K562 (cell line): ENCODE results near the gene BSPRY. TPM values are rescaled to one million over a fixed set of nuclear protein-coding genes. Genes with fewer than 3 reads are reported as not detected.

ENCODE experiments used
- ASH1L ChIP-seq: fragments of 450-650 bp; IDR thresholded peaks from 2 replicates; pipeline ENCODE4 v1.6.1; 2018; ENCODE audit warnings: borderline replicate concordance, mild to moderate bottlenecking, low read depth; ENCODE audit not compliant: partially characterized antibody
- ATF7 ChIP-seq: fragments of 450-650 bp; IDR thresholded peaks from 2 replicates; pipeline ENCODE4 v1.7.1; 2014; ENCODE audit warnings: mild to moderate bottlenecking, moderate library complexity
- ELF4 ChIP-seq: fragments of 450-650 bp; formaldehyde crosslinking; IDR thresholded peaks from 2 replicates; pipeline ENCODE4 v1.4.0; 2022; ENCODE audit warnings: missing genetic modification characterization
- ETS1 ChIP-seq: conservative IDR thresholded peaks from 2 replicates; pipeline ENCODE4 v1.6.1; 2011; ENCODE audit warnings: low read depth, mild to moderate bottlenecking, low read length; ENCODE audit not compliant: control insufficient read depth
- ETS2 ChIP-seq: IDR thresholded peaks from 2 replicates; pipeline ENCODE4 v1.6.1; 2016; ENCODE audit warnings: borderline replicate concordance, missing genetic modification characterization, mild to moderate bottlenecking, moderate library complexity, missing compliant biosample characterization; ENCODE audit not compliant: poor library complexity, severe bottlenecking
- HDAC8 ChIP-seq: fragments of 450-650 bp; IDR thresholded peaks from 2 replicates; pipeline ENCODE4 v1.6.1; 2016; ENCODE audit warnings: mild to moderate bottlenecking, missing genetic modification characterization, moderate library complexity, missing compliant biosample characterization
- HEY1 ChIP-seq: fragments of 250-450 bp; sonication (Bioruptor Pico); IDR thresholded peaks from 2 replicates; pipeline ENCODE4 v1.5.0; 2020; ENCODE audit warnings: mild to moderate bottlenecking, moderate library complexity, borderline replicate concordance
- HNRNPL ChIP-seq: fragments of 200-400 bp; formaldehyde crosslinking; IDR thresholded peaks from 2 replicates; pipeline ENCODE4 v1.6.1; 2017; ENCODE audit warnings: low read depth, mild to moderate bottlenecking, low read length
- NCOA6 ChIP-seq: fragments of 450-650 bp; IDR thresholded peaks from 2 replicates; pipeline ENCODE4 v1.6.1; 2017; ENCODE audit warnings: mild to moderate bottlenecking
- SRF ChIP-seq, 2 experiments: fragments of 250-450, 450-650 bp in 1 of 2; sonication (Bioruptor Pico) in 1 of 2; sonication (generic) in 1 of 2; formaldehyde crosslinking; IDR thresholded peaks; 2 replicates each; pipeline versions ENCODE4 v1.5.0 to v1.5.1; 2020 to 2022; ENCODE audit warnings: mild to moderate bottlenecking in 1 of 2, missing genetic modification reagents in 1 of 2
- STAT5B ChIP-seq: fragments of 250-450 bp; sonication (Bioruptor Pico); IDR thresholded peaks from 2 replicates; pipeline ENCODE4 v1.8.0; 2021; ENCODE audit warnings: mild to moderate bottlenecking, inconsistent platforms
- TEAD1 ChIP-seq, 2 experiments: fragments of 450-650 bp in 1 of 2; sonication (generic) in 1 of 2; formaldehyde crosslinking; IDR thresholded peaks; 2 replicates each; pipeline versions ENCODE4 v1.4.0 to v1.8.0; 2020 to 2022; ENCODE audit warnings: mild to moderate bottlenecking in 2 of 2, missing genetic modification reagents in 1 of 2
- THRAP3 ChIP-seq: fragments of 450-650 bp; IDR thresholded peaks from 2 replicates; pipeline ENCODE4 v1.6.1; 2016; ENCODE audit warnings: mild to moderate bottlenecking, inconsistent platforms, borderline replicate concordance
- THRB ChIP-seq: fragments of 450-650 bp; formaldehyde crosslinking; conservative IDR thresholded peaks from 2 replicates; pipeline ENCODE4 v1.4.0; 2022; ENCODE audit warnings: mild to moderate bottlenecking, missing genetic modification characterization
- TRIM25 ChIP-seq: fragments of 450-650 bp; IDR thresholded peaks from 2 replicates; pipeline ENCODE4 v1.7.0; 2016; ENCODE audit warnings: borderline replicate concordance
- ZBTB17 ChIP-seq: fragments of 450-650 bp; formaldehyde crosslinking; IDR thresholded peaks from 2 replicates; pipeline ENCODE4 v1.4.0; 2020; ENCODE audit warnings: mild to moderate bottlenecking
- ZNF133 ChIP-seq: fragments of 250-450 bp; sonication (Bioruptor Pico); IDR thresholded peaks from 2 replicates; pipeline ENCODE4 v1.4.0; 2020; ENCODE audit warnings: mild to moderate bottlenecking
- ZNF224 ChIP-seq: sonication (generic); formaldehyde crosslinking; IDR thresholded peaks from 2 replicates; pipeline ENCODE4 v1.8.0; 2022; ENCODE audit warnings: mild to moderate bottlenecking, missing genetic modification reagents
- ZNF592 ChIP-seq: fragments of 450-650 bp; IDR thresholded peaks from 2 replicates; pipeline ENCODE4 v1.6.1; 2017; ENCODE audit warnings: antibody characterized with exemption, mild to moderate bottlenecking
- polyA plus RNA-seq, 8 experiments: library from polyadenylated mRNA; depleted of rRNA in 4 of 8; stranded (reverse) in 5 of 8; unstranded in 3 of 8; fragments of >200 nt; fragmentation: Nextera tagmentation in 2 of 8; fragmentation: Illumina TruSeq in 1 of 8; extraction: Ambion mirVana in 2 of 8; extraction: Trizol in 1 of 8; gene quantifications; 2 replicates each; pipeline versions ENCODE4 v1.2.1 to v1.2.3, GENCODE V29; 2011 to 2014; ENCODE audit warnings: inconsistent platforms in 1 of 8, missing spikeins in 1 of 8
- total RNA-seq, 7 experiments: library from RNA; depleted of rRNA in 6 of 7; stranded (reverse); fragments of >200 nt in 6 of 7; fragmentation: Illumina TruSeq in 2 of 7; extraction: Trizol in 2 of 7; gene quantifications; 2 replicates each; pipeline versions ENCODE4 v1.2.1 to v1.2.3, GENCODE V29; 2011 to 2021; ENCODE audit warnings: low replicate concordance in 1 of 7

BSPRY gene
- total and polyA plus RNA-seq, 9 of the 15 experiments (the other 6 are each of a cell fraction or from before 2014, with no cell fraction given) = 0.07 to 0.67 (median 0.18) TPM

GRCh38 chr9:113410207-113410864 is 61.0 kb downstream of the BSPRY start, which contains the start of the genes C9orf43 and POLE3 (continued):
- peak; percentile 30; the same call in 1 of the 2 replicates for TF ChIP-seq ZNF592
- TF ChIP-seq ELF4 (CRISPR knock-in tag) = peak; percentile 32; the same call in 1 of the 2 replicates
- no peak for TF ChIP-seq ZNF133 (CRISPR knock-in tag)
- peak; percentile 84 for TF ChIP-seq ATF7
- 0 out of 2 replicates have a peak, but pooled peaks have one; percentile 38 for TF ChIP-seq TRIM25
- TF ChIP-seq THRAP3 = no peak; the same call in 1 of the 2 replicates
- no peak for TF ChIP-seq NCOA6
- no peak for TF ChIP-seq SRF (CRISPR knock-in tag; IDR thresholded peaks at IDR 0.05)
- TF ChIP-seq HNRNPL = no peak
- no peak for TF ChIP-seq ETS2
- peak in 1 of 2 experiments; percentile 85; a peak in 2 of 4 replicates for TF ChIP-seq TEAD1 (CRISPR knock-in tag; IDR thresholded peaks at IDR 0.05)
- no peak for TF ChIP-seq THRB (CRISPR knock-in tag)
- TF ChIP-seq STAT5B (CRISPR knock-in tag) = no peak
- no peak for TF ChIP-seq ASH1L
- peak; percentile 40; the same call in 1 of the 2 replicates for TF ChIP-seq ETS1
- TF ChIP-seq ZBTB17 (CRISPR knock-in tag) = 0 out of 2 replicates have a peak, but pooled peaks have one; percentile 33
- no peak for TF ChIP-seq ZNF224 (CRISPR knock-in tag)
- TF ChIP-seq HEY1 (CRISPR knock-in tag) = no peak
- TF ChIP-seq HDAC8 = no peak
